ENCODE measurements around the gene B4GALNT3. TPM values are rescaled to one million over a fixed set of nuclear protein-coding genes. Genes with fewer than 3 reads are reported as not detected.
A peak's percentile ranks its signal among the peaks of the same experiment; 100 is the strongest.

B4GALNT3 gene
- total RNA-seq, 1 donor from 2014 or later = 0.86 TPM

GRCh38 chr12:538731-539539 is 79.2 kb downstream of the B4GALNT3 start:
- DNase-seq (ENCODE audit: low read depth) = peak; percentile 87

- no peak for DNase-seq (ENCODE audit: low read depth)
Observed at GRCh38 chr12:539540-540310, 80.0 kb downstream of the B4GALNT3 start.

DNA sequence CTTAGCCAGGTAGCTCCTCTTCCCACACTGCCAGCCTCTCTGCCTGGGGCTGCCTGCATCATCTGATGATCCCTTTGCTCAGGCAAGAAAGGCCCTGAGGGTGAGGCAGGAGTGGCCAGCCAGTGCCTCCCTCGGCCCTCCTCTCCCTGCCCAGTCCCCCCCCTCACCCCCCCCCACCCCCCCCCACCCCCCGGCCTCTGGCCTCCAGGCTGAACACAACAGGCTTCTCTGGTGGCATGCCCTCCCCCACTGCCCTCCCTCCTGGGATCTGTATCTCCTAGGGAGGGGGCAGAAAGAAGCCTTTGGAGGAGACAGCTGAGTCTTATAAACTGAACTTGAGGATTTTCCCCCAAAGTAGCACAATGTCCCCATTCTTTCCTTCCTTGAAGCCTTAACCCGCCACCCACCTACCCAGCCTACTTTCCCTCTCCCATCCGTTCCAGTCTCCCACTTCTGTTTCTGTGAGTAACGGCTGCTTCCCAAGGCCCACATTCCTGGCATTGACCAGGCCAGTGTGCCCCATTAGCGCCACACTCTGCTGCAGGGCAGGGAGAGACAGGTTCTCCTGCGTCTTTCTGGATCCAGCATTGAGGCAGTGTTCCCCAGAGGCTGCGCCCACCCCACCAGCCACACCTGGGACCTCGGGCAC is 82.1 kb downstream of the B4GALNT3 start:
- no peak for DNase-seq (ENCODE audit: low read depth)

- DNase-seq (ENCODE audit: low read depth) = peak; percentile 81
Observed at GRCh38 chr12:542395-543113, 82.8 kb downstream of the B4GALNT3 start.

DNA sequence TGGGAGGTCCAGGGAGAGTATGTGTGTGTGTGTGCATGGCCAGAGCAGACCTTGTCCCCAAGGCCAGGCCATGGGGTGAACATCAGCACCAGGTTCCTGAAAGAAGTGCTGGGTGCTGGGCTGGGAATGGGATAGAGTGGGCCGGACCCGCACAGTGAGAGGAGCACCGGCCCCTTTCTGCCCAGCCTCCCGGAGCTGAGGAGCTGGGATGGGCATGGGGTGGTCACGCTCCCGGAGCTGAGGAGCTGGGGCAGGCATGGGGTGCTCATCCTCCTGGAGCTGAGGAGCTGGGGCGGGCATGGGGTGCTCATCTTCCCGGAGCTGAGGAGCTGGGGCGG is 83.3 kb downstream of the B4GALNT3 start:
- DNase-seq (ENCODE audit: low read depth) = no peak

GRCh38 chr12:544142-544541 is 84.4 kb downstream of the B4GALNT3 start:
- DNase-seq (ENCODE audit: low read depth) = no peak

GRCh38 chr12:544941-545635 is 85.3 kb downstream of the B4GALNT3 start:
- no peak for DNase-seq (ENCODE audit: low read depth)

- DNase-seq (ENCODE audit: low read depth) = no peak
Observed at GRCh38 chr12:545835-546234, 86.1 kb downstream of the B4GALNT3 start.

DNA sequence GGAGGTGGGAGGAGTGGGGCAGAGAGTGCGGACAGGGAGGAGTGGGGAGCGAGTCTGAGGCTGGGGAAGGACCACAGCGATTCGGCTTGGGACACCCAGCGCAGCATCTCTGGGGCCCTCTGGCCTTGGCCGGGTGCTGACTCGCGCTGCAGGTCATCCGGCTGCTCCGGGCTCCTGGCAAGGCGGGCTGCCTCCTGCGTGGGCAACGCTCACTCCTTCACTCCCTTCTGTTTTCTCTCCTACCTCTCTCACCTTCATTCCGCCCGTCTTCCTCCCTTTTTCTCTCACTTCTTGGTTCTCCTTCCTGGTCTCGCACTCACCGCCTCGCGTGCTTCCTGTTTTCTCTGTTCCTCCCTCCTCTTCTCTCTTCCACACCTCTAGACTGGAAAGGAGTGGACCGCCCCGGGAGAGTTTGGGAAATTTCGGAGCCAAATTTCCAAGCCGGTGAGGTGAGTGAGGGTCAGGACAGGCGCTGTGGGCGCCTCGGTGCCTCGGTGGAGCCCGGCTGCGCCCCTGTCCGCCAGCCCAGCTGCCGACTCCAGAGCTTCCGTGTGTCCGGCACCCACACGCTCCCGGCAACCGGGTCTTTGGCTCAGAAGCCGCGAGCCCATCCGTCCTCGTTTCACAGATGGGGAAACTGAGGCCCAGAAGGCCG is 86.7 kb downstream of the B4GALNT3 start:
- no peak for DNase-seq (ENCODE audit: low read depth)

DNA sequence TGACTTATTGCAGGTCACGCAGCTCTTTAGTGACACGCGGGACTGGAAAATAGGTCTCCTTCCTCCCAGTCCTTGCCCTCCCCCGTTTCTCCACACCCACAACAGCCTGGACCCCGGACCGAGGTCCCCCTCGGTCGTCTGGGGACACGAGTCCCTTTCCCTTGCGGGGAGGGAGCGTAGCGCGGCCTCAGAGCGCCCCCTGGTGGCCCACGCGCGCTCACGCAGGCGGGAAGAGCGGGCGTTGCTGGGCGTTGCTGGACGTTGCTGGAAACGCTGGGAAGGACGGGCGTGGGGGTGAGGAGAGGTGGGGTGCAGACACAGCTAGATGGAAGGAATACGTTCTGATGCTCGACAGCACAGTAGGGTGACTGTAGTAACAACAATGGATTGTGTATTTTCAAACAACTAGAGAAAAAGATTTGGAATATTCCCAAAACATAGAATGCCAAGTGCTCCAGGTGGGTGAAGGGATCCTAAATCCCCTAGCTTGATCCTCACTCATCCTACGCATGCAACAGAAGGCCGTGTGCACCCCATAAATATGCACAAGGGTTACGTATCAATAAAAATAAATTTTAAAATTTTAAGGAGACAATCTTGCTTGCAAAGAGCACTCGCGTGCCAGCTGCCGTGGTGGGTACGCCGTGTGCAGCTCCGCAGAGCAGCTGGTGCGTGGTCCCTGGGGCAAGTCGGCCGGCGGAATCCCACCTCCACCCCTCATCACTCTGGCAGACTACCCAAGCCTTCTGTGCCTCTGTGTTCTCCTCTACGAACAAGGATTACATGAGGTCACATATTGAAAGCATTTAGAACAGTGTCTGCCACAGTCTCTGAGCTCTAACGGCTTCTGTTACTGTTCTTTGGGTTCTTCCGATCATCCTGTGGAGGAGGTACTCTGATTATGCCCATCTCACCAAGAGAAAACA is 87.4 kb downstream of the B4GALNT3 start:
- peak; percentile 77 for DNase-seq (ENCODE audit: low read depth)

DNA sequence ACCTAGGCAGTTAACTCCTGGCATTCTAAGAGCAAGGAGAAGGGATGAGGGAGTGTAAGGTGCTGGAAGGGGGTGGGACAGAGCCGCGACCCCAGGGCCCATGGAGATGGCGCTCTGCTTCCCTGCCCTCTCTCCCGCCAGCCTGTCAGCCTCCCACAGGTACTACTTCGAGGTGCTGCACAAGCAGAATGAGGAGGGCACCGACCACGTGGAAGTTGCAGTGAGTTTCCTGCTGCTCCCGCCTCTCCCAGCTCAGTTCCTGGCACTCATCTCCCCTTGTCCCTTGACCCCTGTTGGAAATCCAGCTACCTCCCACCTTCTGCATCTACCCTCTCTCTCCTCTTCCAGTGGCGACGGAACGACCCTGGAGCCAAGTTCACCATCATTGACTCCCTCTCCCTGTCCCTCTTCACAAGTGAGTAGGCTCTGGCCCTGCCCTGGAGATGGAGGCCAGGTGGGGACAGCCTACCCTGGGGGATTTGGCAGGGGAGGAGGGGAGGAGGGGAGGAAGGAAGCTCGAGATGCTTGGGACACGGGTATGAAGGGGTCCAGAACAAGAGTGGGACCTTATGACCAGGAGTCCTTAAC is 88.2 kb downstream of the B4GALNT3 start:
- DNase-seq (ENCODE audit: low read depth) = no peak

- DNase-seq (ENCODE audit: low read depth) = no peak
Observed at GRCh38 chr12:549476-550082, 89.8 kb downstream of the B4GALNT3 start.

- no peak for DNase-seq (ENCODE audit: low read depth)
Observed at GRCh38 chr12:550473-551260, 90.9 kb downstream of the B4GALNT3 start.

DNA sequence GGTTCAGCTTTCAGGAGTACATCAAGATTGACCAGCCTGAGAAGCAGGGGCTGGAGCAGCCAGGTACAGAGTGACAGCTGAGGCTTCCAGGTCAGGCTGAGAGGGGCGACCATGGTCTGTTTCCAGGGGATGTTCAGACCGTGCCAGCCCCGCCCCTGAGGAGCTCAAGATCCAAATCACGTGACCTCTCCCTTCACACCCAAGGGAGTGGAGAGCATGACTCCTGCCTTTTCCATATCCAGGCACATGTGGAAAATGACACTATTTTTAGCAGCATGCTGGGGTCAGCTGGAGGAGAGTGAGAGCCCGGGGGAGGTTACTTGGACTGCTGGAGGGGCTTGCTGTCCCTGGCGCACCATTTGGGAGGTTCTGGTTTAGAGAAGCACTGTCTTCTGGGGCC is 92.7 kb downstream of the B4GALNT3 start:
- DNase-seq (ENCODE audit: low read depth) = peak; percentile 64

GRCh38 chr12:553216-554000 is 93.7 kb downstream of the B4GALNT3 start:
- no peak for DNase-seq (ENCODE audit: low read depth)

- DNase-seq (ENCODE audit: low read depth) = no peak
Observed at GRCh38 chr12:554001-554285, 94.2 kb downstream of the B4GALNT3 start.

GRCh38 chr12:556498-556897 is 96.8 kb downstream of the B4GALNT3 start:
- no peak for DNase-seq (ENCODE audit: low read depth)

Measured in myocyte (in vitro differentiated cells).